Spleen (tissue), 11 donors: ENCODE measurements around the gene PYCR2. TPM values are rescaled to one million over a fixed set of nuclear protein-coding genes. Genes with fewer than 3 reads are reported as not detected.
"Not testable (repeated sequence)": the region's sequence is repeated elsewhere in the genome, so short reads cannot be mapped to it uniquely, and the experiment has no call there.

Experiments used
- DNase-seq: peaks from one replicate; pipeline ENCODE4 v3.0.0-alpha.2; 2020
- H3K27ac ChIP-seq, 8 donors: fragments of 200-600 bp; sonication (generic) in 7 of 8; 1 replicate in 4 of 8; 2 replicates in 4 of 8; pipeline versions ENCODE4 v1.5.0 to v1.8.0; 2016 to 2021; ENCODE audit warnings: inconsistent platforms in 4 of 8, mild to moderate bottlenecking in 4 of 8, moderate library complexity in 1 of 8
- H3K27me3 ChIP-seq, 7 donors: fragments of 200-600 bp; sonication (generic) in 6 of 7; replicated peaks in 1 of 7; 1 replicate in 4 of 7; 2 replicates in 3 of 7; pipeline versions ENCODE4 v1.5.0 to v1.8.0; 2016 to 2021; ENCODE audit warnings: inconsistent platforms in 3 of 7, mild to moderate bottlenecking in 1 of 7
- H3K36me3 ChIP-seq, 6 donors: fragments of 200-600 bp; sonication (generic) in 5 of 6; 1 replicate in 4 of 6; 2 replicates in 2 of 6; pipeline versions ENCODE4 v1.5.0 to v1.8.0; 2016 to 2021; ENCODE audit warnings: inconsistent platforms in 2 of 6
- H3K4me1 ChIP-seq, 6 donors: fragments of 200-600 bp; sonication (generic) in 5 of 6; 1 replicate in 3 of 6; 2 replicates in 3 of 6; pipeline versions ENCODE4 v1.5.0 to v1.8.0; 2016 to 2021; ENCODE audit warnings: inconsistent platforms in 3 of 6
- H3K4me3 ChIP-seq, 8 donors: fragments of 200-600 bp; sonication (generic) in 7 of 8; 1 replicate in 4 of 8; 2 replicates in 4 of 8; pipeline versions ENCODE4 v1.5.0 to v1.8.0; 2016 to 2021; ENCODE audit warnings: inconsistent platforms in 4 of 8, mild to moderate bottlenecking in 4 of 8, moderate library complexity in 2 of 8
- H3K9me3 ChIP-seq, 8 donors: fragments of 200-600 bp; sonication (generic) in 7 of 8; 1 replicate in 4 of 8; 2 replicates in 4 of 8; pipeline versions ENCODE4 v1.5.0 to v1.8.0; 2016 to 2021; ENCODE audit warnings: inconsistent platforms in 4 of 8
- POLR2A ChIP-seq, 3 donors: fragments of 450-650 bp; IDR thresholded peaks; one replicate each; pipeline ENCODE4 v1.5.1; 2017; ENCODE audit warnings: antibody characterized with exemption in 3 of 3, mild to moderate bottlenecking in 1 of 3
- POLR2AphosphoS5 ChIP-seq, 3 donors: sonication (generic); formaldehyde crosslinking; IDR thresholded peaks; one replicate each; pipeline ENCODE4 v1.5.1; 2017; ENCODE audit warnings: antibody characterized with exemption in 3 of 3
- WGBS, 5 donors: extraction: QIAGEN DNeasy Blood & Tissue Kit in 3 of 5; methylation state at CpG; one replicate each; pipeline versions ENCODE4 v1.1.5 to v1.1.7; 2013 to 2018; 5-methylcytosine and 5-hydroxymethylcytosine counted together
- intact Hi-C: fragments of 100-400 bp; cut with DNase I; formaldehyde crosslinking; loops from one replicate; pipeline ENCODE4 v1.15.0; 2023; ENCODE audit warnings: low total_unique reads
- polyA plus RNA-seq, 3 donors: library from polyadenylated mRNA; stranded (reverse); fragments of 200-250 nt; gene quantifications; one replicate each; pipeline ENCODE4 v1.2.1, GENCODE V29; 2013
- total RNA-seq, 7 donors: library from RNA; depleted of rRNA in 3 of 7; stranded (reverse); fragments of >200 nt in 3 of 7; fragmentation: NEBNext Ultra II Directional in 4 of 7; extraction: Animal tissue kit (Norgen Biotek cat#: 25700) in 4 of 7; gene quantifications; one replicate each; pipeline versions ENCODE4 v1.1.0 to v1.2.1, GENCODE V29; 2016 to 2021
- TF ChIP-seq, protein P1 (sequence below), 11 experiments: fragments of 200-600 bp in 7 of 11; fragments of 450-650 bp in 4 of 11; sonication (generic) in 4 of 11; IDR thresholded peaks in 8 of 11; conservative IDR thresholded peaks in 3 of 11; 1 replicate in 7 of 11; 2 replicates in 4 of 11; pipeline versions ENCODE4 v1.4.0 to v1.8.0; 2016 to 2021; ENCODE audit warnings: antibody characterized with exemption in 11 of 11, inconsistent platforms in 4 of 11, mild to moderate bottlenecking in 1 of 11
- donor health status: healthy with polysubstance abuse.
- donor health status: DM: no; HTN: no; CAD: no; lungs with moderate emphysema.
- donor health status: DM: no; HTN: no; CAD: no.
- donor health status: Bipolar disorder and iron deficiency.
- donor health status: healthy.
- donor health status: DM: no; HTN: no; CAD: no.
- donor health status: DM: yes; HTN: yes; CAD: no.

Gene PYCR2
- total and polyA plus RNA-seq, 10 donors: 50.0 to 80.4 (median 68.2) TPM

DNA sequence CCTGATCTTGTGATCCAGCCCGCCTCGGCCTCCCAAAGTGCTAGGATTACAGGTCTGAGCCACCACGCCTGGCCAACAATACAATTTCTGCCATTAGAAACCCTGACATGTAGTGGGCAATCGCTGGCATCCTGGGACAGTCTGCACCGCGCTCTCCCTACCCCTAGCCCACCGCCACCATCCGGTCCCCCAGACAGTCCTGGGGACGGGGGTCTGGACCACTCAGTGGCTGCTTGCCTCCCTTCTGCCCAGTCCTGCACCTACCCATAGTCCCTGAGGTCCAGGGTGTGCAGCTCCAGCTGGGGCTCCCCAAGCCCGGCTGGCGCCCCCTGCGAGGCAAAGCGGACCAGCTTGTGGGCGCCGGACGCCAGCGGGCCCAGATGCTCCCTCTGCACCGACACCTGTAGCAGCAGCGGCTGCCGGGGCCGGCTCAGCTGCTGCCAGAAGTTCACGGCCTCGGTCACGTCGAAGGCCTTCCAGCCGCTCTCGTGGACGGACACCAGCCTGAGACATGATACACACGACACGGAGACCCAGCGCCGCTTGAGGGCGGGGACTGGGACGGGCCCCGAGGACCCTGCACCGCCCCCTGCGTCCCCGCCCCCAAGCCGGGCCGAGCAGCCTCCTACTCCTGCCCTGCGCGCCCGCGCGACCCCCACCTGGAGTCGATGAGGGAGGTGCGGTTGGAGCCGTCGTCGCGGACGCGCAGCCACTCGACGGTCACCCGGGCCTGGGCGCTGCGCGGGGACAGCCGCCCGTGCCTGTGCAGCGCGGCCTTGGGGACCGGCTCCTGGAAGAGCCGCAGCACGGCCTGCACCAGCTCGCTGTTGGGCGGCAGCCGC is 15.3 kb upstream of the PYCR2 start:
- 55 to 84% (median 61%) methylated on average over 18 to 64 of the region's 69 CpGs for WGBS, 5 donors
- H3K36me3 ChIP-seq, H3K9me3 ChIP-seq, H3K27ac ChIP-seq, intact Hi-C loops: not testable (repeated sequence)
- Histone ChIP-seq H3K4me1 (peaks cover 0 to 23% (median 12%) of the 10 kb centered on the region in 6 donors), H3K4me3 (peak overlapping the region in 2 of 8 donors; percentile 15 to 40), H3K27me3 (peaks cover 0 to 13% (median 0%) of the 10 kb centered on the region in 7 donors)
- DNase-seq: peak; percentile 70

DNA sequence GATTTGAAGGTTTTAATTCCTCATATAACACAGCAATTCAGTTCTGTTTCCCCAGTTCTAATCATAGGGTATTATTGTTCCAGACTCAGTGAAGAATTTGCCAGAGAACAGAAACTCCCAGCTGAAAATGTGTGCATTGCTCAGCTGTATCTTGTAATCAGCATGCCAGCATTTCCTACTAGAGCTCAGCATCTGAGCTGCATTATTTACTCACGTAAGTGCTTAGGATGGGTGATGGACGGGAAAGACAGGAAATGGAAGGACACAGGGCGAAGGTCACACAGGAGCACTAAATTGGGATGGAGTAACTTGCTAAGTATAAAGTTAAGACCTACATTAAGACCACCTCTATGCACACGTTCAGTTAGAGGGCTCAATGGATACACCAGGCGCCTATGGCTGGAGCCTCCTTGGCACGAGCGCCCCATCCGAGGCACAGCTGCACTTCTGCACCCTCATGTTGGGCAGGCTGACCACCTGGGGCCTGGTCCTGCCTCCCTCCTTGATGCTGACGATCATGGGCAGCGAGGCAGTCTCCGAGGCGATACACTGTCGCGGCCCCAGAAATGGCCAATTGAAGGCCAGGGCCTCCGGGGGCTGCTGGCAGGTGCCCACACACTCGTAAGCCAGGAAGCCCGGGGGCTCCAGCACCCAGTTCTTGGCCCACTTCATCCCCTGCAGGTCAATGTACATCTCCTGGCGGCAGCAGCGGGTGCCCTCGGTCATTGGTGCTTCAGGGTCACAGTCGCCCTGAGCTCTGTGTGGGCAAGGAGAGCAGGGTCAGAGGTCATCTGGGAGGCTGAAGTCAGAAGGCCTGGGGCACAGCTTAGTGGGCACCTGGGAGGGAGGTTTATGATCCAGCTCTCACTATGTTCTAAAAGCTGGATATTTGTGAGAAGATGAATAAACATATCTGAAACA is 13.3 kb upstream of the PYCR2 start:
- Histone ChIP-seq H3K27ac (no peak overlapping the region), H3K36me3 (no peaks in the 10 kb centered on the region), H3K4me1 (peaks cover 0 to 17% (median 9%) of the 10 kb centered on the region in 6 donors), H3K4me3 (no peak overlapping the region), H3K9me3 (no peaks in the 10 kb centered on the region), H3K27me3 (peaks cover 0 to 13% (median 0%) of the 10 kb centered on the region in 7 donors)
- intact Hi-C loops: no loop called here
- TF ChIP-seq POLR2A (IDR thresholded peaks at IDR 0.05) (no peak), POLR2AphosphoS5 (IDR thresholded peaks at IDR 0.05) (no peak)
- TF ChIP-seq, protein P1, sequence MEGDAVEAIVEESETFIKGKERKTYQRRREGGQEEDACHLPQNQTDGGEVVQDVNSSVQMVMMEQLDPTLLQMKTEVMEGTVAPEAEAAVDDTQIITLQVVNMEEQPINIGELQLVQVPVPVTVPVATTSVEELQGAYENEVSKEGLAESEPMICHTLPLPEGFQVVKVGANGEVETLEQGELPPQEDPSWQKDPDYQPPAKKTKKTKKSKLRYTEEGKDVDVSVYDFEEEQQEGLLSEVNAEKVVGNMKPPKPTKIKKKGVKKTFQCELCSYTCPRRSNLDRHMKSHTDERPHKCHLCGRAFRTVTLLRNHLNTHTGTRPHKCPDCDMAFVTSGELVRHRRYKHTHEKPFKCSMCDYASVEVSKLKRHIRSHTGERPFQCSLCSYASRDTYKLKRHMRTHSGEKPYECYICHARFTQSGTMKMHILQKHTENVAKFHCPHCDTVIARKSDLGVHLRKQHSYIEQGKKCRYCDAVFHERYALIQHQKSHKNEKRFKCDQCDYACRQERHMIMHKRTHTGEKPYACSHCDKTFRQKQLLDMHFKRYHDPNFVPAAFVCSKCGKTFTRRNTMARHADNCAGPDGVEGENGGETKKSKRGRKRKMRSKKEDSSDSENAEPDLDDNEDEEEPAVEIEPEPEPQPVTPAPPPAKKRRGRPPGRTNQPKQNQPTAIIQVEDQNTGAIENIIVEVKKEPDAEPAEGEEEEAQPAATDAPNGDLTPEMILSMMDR (IDR thresholded peaks at IDR 0.05 in 8 of 11, conservative IDR thresholded peaks at IDR 0.05 in 3 of 11): no peak
- DNase-seq: peak; percentile 55
- 84 to 96% (median 93%) methylated on average over 18 to 21 of the region's 21 CpGs for WGBS, 5 donors

DNA sequence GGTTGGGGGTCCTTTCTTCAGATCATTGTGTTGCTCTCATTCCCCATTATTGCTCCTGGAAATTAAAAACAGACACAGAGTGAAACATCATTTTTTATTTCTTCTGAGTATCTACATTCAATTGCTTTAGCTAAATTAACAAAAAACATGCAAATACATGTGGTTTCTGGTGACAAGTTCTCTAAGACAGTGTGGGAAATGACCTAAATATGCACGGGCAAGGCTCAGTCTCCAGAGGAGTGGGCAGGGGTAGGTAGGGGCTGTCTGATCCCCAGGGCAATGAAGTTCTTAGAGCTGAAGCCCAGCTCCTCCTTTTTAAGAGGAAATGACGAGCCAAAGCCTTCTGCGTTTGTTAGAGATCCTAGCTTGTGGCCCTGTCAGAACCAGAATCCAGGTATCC is 12.5 kb upstream of the PYCR2 start:
- H3K4me1 ChIP-seq: peaks cover 0 to 11% (median 4%) of the 10 kb centered on the region in 6 donors
- TF ChIP-seq POLR2AphosphoS5 (IDR thresholded peaks at IDR 0.05) (no peak), POLR2A (IDR thresholded peaks at IDR 0.05) (no peak)
- TF ChIP-seq, protein P1 (IDR thresholded peaks at IDR 0.05 in 8 of 11, conservative IDR thresholded peaks at IDR 0.05 in 3 of 11): no peak
- H3K27ac ChIP-seq: no peak overlapping the region
- intact Hi-C loops: no loop called here
- no peaks in the 10 kb centered on the region for H3K9me3 ChIP-seq
- no peaks in the 10 kb centered on the region for H3K36me3 ChIP-seq
- DNase-seq: no peak
- H3K27me3 ChIP-seq: peaks cover 0 to 13% (median 0%) of the 10 kb centered on the region in 7 donors
- no peak overlapping the region for H3K4me3 ChIP-seq
- 63 to 73% (median 69%) methylated on average over 3 of the region's 3 CpGs for WGBS, 5 donors

DNA sequence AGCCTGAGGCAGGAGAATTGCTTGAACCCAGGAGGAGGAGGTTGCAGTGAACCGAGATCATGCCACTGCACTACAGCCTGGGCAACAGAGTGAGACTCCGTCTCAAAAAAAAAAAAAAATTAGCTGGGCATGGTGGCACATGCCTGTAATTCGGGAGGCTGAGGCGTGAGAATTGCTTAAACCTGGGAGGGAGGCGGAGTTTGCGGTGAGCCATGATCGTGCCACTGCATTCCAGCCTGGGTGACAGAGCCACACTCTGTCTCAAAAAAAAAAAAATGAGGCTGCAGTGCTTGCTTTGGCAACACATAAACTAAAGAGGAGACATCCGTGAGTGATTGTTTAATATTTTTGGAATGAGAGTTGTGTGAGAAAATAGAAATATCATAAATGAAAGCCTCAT is 12.0 kb upstream of the PYCR2 start:
- intact Hi-C loops, H3K4me3 ChIP-seq, H3K27ac ChIP-seq, H3K36me3 ChIP-seq, H3K9me3 ChIP-seq, H3K4me1 ChIP-seq, DNase-seq: not testable (repeated sequence)
- 85 to 94% (median 88%) methylated on average over 8 of the region's 8 CpGs for WGBS, 5 donors
- H3K27me3 ChIP-seq: peaks cover 0 to 13% (median 0%) of the 10 kb centered on the region in 7 donors

DNA sequence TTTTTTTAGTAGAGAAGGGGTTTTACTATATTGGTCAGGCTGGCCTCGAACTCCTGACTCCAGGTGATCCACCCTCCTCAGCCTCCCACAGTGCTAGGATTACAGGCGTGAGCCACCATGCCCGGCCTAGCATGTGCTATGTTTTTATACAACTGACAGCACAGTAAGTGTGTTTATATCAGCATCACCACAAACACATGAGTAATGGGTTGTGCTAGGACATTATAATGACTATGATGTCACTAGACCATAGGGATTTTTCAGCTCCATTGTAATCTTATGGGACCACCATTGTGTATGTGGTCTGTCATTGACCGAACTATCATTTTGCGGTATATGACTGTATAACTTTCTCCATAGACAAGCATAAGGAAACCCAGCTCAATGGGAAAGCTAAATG is 10.7 kb upstream of the PYCR2 start:
- no peak for TF ChIP-seq POLR2AphosphoS5 (IDR thresholded peaks at IDR 0.05)
- TF ChIP-seq, protein P1 (IDR thresholded peaks at IDR 0.05 in 8 of 11, conservative IDR thresholded peaks at IDR 0.05 in 3 of 11): no peak
- no peak for TF ChIP-seq POLR2A (IDR thresholded peaks at IDR 0.05)

More for the DNA sequence above, 10.7 kb upstream of the PYCR2 start:
- Histone ChIP-seq H3K27me3 (peaks cover 0 to 8% (median 0%) of the 10 kb centered on the region in 7 donors), H3K4me1 (no peaks in the 10 kb centered on the region), H3K4me3 (no peak overlapping the region), H3K27ac (no peak overlapping the region), H3K9me3 (no peaks in the 10 kb centered on the region), H3K36me3 (no peaks in the 10 kb centered on the region)
- no peak for DNase-seq
- intact Hi-C loops: no loop called here
- WGBS, 5 donors: 87 to 97% (median 93%) methylated on average over 5 of the region's 5 CpGs
